Measurements from ENCODE around the gene EIF4G3.

EIF4G3 gene

GRCh38 chr1:21077085-21077484 lies 99.6 kb downstream of the EIF4G3 start:
- no peaks in the 10 kb centered on the region for H3K27me3 ChIP-seq
- no peak for TF ChIP-seq CTCF (IDR thresholded peaks at IDR 0.05)
- no peak overlapping the region for H3K4me3 ChIP-seq
- peak in 1 of 2 donors; percentile 39 for DNase-seq
- intact Hi-C loops (cut with DNase I; ENCODE audit: low total_unique reads): no loop called here
- no peak overlapping the region for H3K27ac ChIP-seq
- H3K36me3 ChIP-seq: no peaks in the 10 kb centered on the region
- no peaks in the 10 kb centered on the region for H3K9me3 ChIP-seq
- H3K4me1 ChIP-seq: peaks cover 0 to 6% (median 0%) of the 10 kb centered on the region in 4 donors

- Histone ChIP-seq H3K36me3 (no peaks in the 10 kb centered on the region), H3K27me3 (no peaks in the 10 kb centered on the region), H3K4me1 (peaks cover 0 to 13% (median 0%) of the 10 kb centered on the region in 4 donors), H3K9me3 (no peaks in the 10 kb centered on the region), H3K27ac (no peak overlapping the region), H3K4me3 (no peak overlapping the region)
- no peak for DNase-seq
- no peak for TF ChIP-seq CTCF (IDR thresholded peaks at IDR 0.05)
- intact Hi-C loops (cut with DNase I; ENCODE audit: low total_unique reads): no loop called here
These were observed 104.0 kb downstream of the EIF4G3 start for GRCh38 chr1:21072721-21073120.

- Histone ChIP-seq H3K36me3 (no peaks in the 10 kb centered on the region), H3K4me3 (no peak overlapping the region), H3K9me3 (no peaks in the 10 kb centered on the region), H3K4me1 (peaks cover 0 to 8% (median 0%) of the 10 kb centered on the region in 4 donors), H3K27ac (no peak overlapping the region), H3K27me3 (no peaks in the 10 kb centered on the region)
- DNase-seq: no peak
- TF ChIP-seq CTCF (IDR thresholded peaks at IDR 0.05): no peak
- intact Hi-C loops (cut with DNase I; ENCODE audit: low total_unique reads): no loop called here
These were observed 107.1 kb downstream of the EIF4G3 start for GRCh38 chr1:21069549-21069948.

- H3K27me3 ChIP-seq: no peaks in the 10 kb centered on the region
- H3K27ac ChIP-seq: no peak overlapping the region
- no peaks in the 10 kb centered on the region for H3K9me3 ChIP-seq
- intact Hi-C loops (cut with DNase I; ENCODE audit: low total_unique reads): no loop called here
- DNase-seq: no peak
- no peak for TF ChIP-seq CTCF (IDR thresholded peaks at IDR 0.05)
- H3K36me3 ChIP-seq: no peaks in the 10 kb centered on the region
- H3K4me3 ChIP-seq: no peak overlapping the region
- H3K4me1 ChIP-seq: peaks cover 0 to 8% (median 0%) of the 10 kb centered on the region in 4 donors
These were observed 107.8 kb downstream of the EIF4G3 start for GRCh38 chr1:21068937-21069336.

GRCh38 chr1:21067551-21068227 lies 109.0 kb downstream of the EIF4G3 start:
- Histone ChIP-seq H3K36me3 (no peaks in the 10 kb centered on the region), H3K27me3 (no peaks in the 10 kb centered on the region), H3K4me1 (peaks cover 0 to 8% (median 0%) of the 10 kb centered on the region in 4 donors), H3K4me3 (no peak overlapping the region), H3K9me3 (no peaks in the 10 kb centered on the region), H3K27ac (no peak overlapping the region)
- no peak for TF ChIP-seq CTCF (IDR thresholded peaks at IDR 0.05)
- intact Hi-C loops (cut with DNase I; ENCODE audit: low total_unique reads): no loop called here
- no peak for DNase-seq

Data from tibial artery (tissue), 4 donors.